ENCODE results near the gene ITGB7. TPM values are rescaled to one million over a fixed set of nuclear protein-coding genes. Genes with fewer than 3 reads are reported as not detected.

The ITGB7 gene
- polyA plus RNA-seq, 1 of the 3 experiments (the other 2 are of a cell fraction): 0.25 TPM

- no peak overlapping the region for H3K27ac ChIP-seq (ENCODE audit: low read depth in 2 of 2, low read length in 1 of 2)
- H3F3A ChIP-seq (replicated peaks; ENCODE audit: insufficient read depth): peaks cover 6% of the 10 kb centered on the region
- no peaks in the 10 kb centered on the region for H3K79me2 ChIP-seq (ENCODE audit: insufficient read depth)
- H3K4me2 ChIP-seq: no peak overlapping the region
- no peaks in the 10 kb centered on the region for H3K36me3 ChIP-seq (replicated peaks in 1 of 2; ENCODE audit: control insufficient read depth in 1 of 2, insufficient read depth in 2 of 2, low read length in 1 of 2)
- H3K9ac ChIP-seq: no peak overlapping the region
- H3K4me1 ChIP-seq (ENCODE audit: control insufficient read depth in 1 of 2, insufficient read depth in 2 of 2, low read depth in 1 of 2, low read length in 1 of 2): peaks cover 0 to 2% of the 10 kb centered on the region in 2 experiments; a peak in 1 of 4 replicates
- H3K9me2 ChIP-seq: no peaks in the 10 kb centered on the region
- CTCF ChIA-PET: interaction anchor here (0.9 to 12.3 kb wide), 12 partner anchors 16 to 160 kb away, joined by 3 to 272 read pairs (median 14); partner anchors contain the start of genes AAAS, CSAD, MYG1 and SPRYD3
- no peak overlapping the region for H3K4me3 ChIP-seq (ENCODE audit: low read depth in 2 of 2, low read length in 1 of 2)
- no peak overlapping the region for H2AFZ ChIP-seq (ENCODE audit: low read depth)
- no peak for DNase-seq
- H3K27me3 ChIP-seq (ENCODE audit: insufficient read depth): no peaks in the 10 kb centered on the region
- TF ChIP-seq RXRA (IDR thresholded peaks at IDR 0.05; ENCODE audit: borderline replicate concordance, low read depth) (no peak), SMC3 (IDR thresholded peaks at IDR 0.05; ENCODE audit: low read depth, low read length) (no peak), CHD2 (IDR thresholded peaks at IDR 0.05; ENCODE audit: low read length, partially characterized antibody) (no peak), NFIC (IDR thresholded peaks at IDR 0.05; ENCODE audit: borderline replicate concordance) (no peak), RCOR1 (IDR thresholded peaks at IDR 0.05; ENCODE audit: low read length) (no peak), NRF1 (IDR thresholded peaks at IDR 0.05; ENCODE audit: low read depth, low read length) (no peak), FOSL2 (IDR thresholded peaks at IDR 0.05; ENCODE audit: borderline replicate concordance, low read depth) (no peak), FOXJ3 (CRISPR knock-in tag; IDR thresholded peaks at IDR 0.05) (no peak), YY1 (IDR thresholded peaks at IDR 0.05; ENCODE audit: low read depth) (no peak), REST (IDR thresholded peaks at IDR 0.05; ENCODE audit: low read depth, low read length) (no peak), FOXM1 (IDR thresholded peaks at IDR 0.05; ENCODE audit: low read depth) (no peak), IRF3 (IDR thresholded peaks at IDR 0.05; ENCODE audit: low read depth, low read length) (no peak), RFX5 (IDR thresholded peaks at IDR 0.05; ENCODE audit: low read length) (no peak), MEF2A (IDR thresholded peaks at IDR 0.05; ENCODE audit: borderline replicate concordance, low read depth) (no peak), RAD21 (IDR thresholded peaks at IDR 0.05; ENCODE audit: low read length) (no peak), EZH2phosphoT487 (IDR thresholded peaks at IDR 0.05; ENCODE audit: borderline replicate concordance, low read depth) (no peak)
- H4K20me1 ChIP-seq (ENCODE audit: insufficient read depth): no peaks in the 10 kb centered on the region
- no peaks in the 10 kb centered on the region for H3K9me3 ChIP-seq
- POLR2A ChIA-PET: interaction anchor here (2.8 kb wide), 1 partner anchor 19 kb away, joined by 12 read pairs; the partner anchor contains the start of genes CSAD and ZNF740
- 97% methylated on average over 5 of the region's 8 CpGs for whole genome bisulfite sequencing (ENCODE audit: low lambda C conversion rate)
Measured at GRCh38 chr12:53161119-53161911, 45.7 kb downstream of the ITGB7 start.
